Body of pancreas (tissue), 4 donors: Measurements from ENCODE around the gene SYPL2.

Experiments used
- CTCF ChIP-seq, 7 experiments: fragments of 450-650 bp in 4 of 7; fragments of 200-600 bp in 3 of 7; sonication (generic) in 3 of 7; IDR thresholded peaks; one replicate each; pipeline ENCODE4 v1.5.1; 2016 to 2019; ENCODE audit warnings: antibody characterized with exemption in 7 of 7
- POLR2A ChIP-seq, 3 donors: fragments of 450-650 bp; IDR thresholded peaks; one replicate each; pipeline ENCODE4 v1.6.1; 2016; ENCODE audit warnings: antibody characterized with exemption in 3 of 3, mild to moderate bottlenecking in 2 of 3

- no peak for TF ChIP-seq CTCF (IDR thresholded peaks at IDR 0.05)
- TF ChIP-seq POLR2A (IDR thresholded peaks at IDR 0.05): no peak
These were observed 16.7 kb downstream of the SYPL2 start for GRCh38 chr1:109482791-109483671.
